ENCODE measurements around the gene SMAP1. TPM values are rescaled to one million over a fixed set of nuclear protein-coding genes. Genes with fewer than 3 reads are reported as not detected.
"Not testable (repeated sequence)": the region's sequence is repeated elsewhere in the genome, so short reads cannot be mapped to it uniquely, and the experiment has no call there.

The SMAP1 gene
- total and polyA plus RNA-seq, 8 donors = 26.2 to 30.6 (median 26.9) TPM

- Histone ChIP-seq H3K4me3 (no peak overlapping the region), H3K36me3 (peaks cover 0 to 21% of the 10 kb centered on the region in 2 donors), H3K9me3 (peaks cover 0 to 3% of the 10 kb centered on the region in 2 donors), H3K27me3 (no peaks in the 10 kb centered on the region), H3K27ac (no peak overlapping the region), H3K4me1 (no peaks in the 10 kb centered on the region)
- ATAC-seq = no peak
- DNase-seq = no peak
- no peak for TF ChIP-seq CTCF (IDR thresholded peaks at IDR 0.05)
- intact Hi-C loops (cut with DNase I) = no loop called here
Measured at GRCh38 chr6:70739534-70739933, 71.9 kb downstream of the SMAP1 start.

- H3K4me1 ChIP-seq; H3K4me3 ChIP-seq; intact Hi-C loops (cut with DNase I); DNase-seq; H3K27me3 ChIP-seq; H3K9me3 ChIP-seq; H3K27ac ChIP-seq; ATAC-seq: not testable (repeated sequence)
- peaks cover 0 to 12% of the 10 kb centered on the region in 2 donors for H3K36me3 ChIP-seq
Measured at GRCh38 chr6:70740746-70741145, 73.1 kb downstream of the SMAP1 start.

- H3K4me1 ChIP-seq; H3K4me3 ChIP-seq; H3K27ac ChIP-seq; ATAC-seq; DNase-seq; intact Hi-C loops (cut with DNase I); H3K9me3 ChIP-seq; H3K27me3 ChIP-seq: not testable (repeated sequence)
- H3K36me3 ChIP-seq = peaks cover 0 to 12% of the 10 kb centered on the region in 2 donors
Measured at GRCh38 chr6:70742462-70742861, 74.8 kb downstream of the SMAP1 start.

GRCh38 chr6:70753870-70754380, 86.2 kb downstream of the SMAP1 start:
- H3K4me3 ChIP-seq = no peak overlapping the region
- intact Hi-C loops (cut with DNase I) = no loop called here
- H3K27ac ChIP-seq = no peak overlapping the region

GRCh38 chr6:70758883-70759282, 91.2 kb downstream of the SMAP1 start:
- intact Hi-C loops (cut with DNase I) = no loop called here
- H3K4me1 ChIP-seq = no peaks in the 10 kb centered on the region
- no peak for DNase-seq

More at GRCh38 chr6:70753870-70754380, 86.2 kb downstream of the SMAP1 start:
- ATAC-seq (no peak), DNase-seq (no peak)
- no peaks in the 10 kb centered on the region for H3K27me3 ChIP-seq
- H3K9me3 ChIP-seq = no peaks in the 10 kb centered on the region
- H3K4me1 ChIP-seq = no peaks in the 10 kb centered on the region
- no peak for TF ChIP-seq CTCF (IDR thresholded peaks at IDR 0.05)
- H3K36me3 ChIP-seq = peaks cover 0 to 17% of the 10 kb centered on the region in 2 donors

More at GRCh38 chr6:70758883-70759282, 91.2 kb downstream of the SMAP1 start:
- H3K27ac ChIP-seq = no peak overlapping the region
- no peak for ATAC-seq
- H3K36me3 ChIP-seq = peaks cover 0 to 19% of the 10 kb centered on the region in 2 donors
- TF ChIP-seq CTCF (IDR thresholded peaks at IDR 0.05) = no peak
- no peak overlapping the region for H3K4me3 ChIP-seq
- no peaks in the 10 kb centered on the region for H3K27me3 ChIP-seq
- no peaks in the 10 kb centered on the region for H3K9me3 ChIP-seq

Measured in left lung (tissue), 10 donors.